ENCODE data around the gene INSRR. TPM values are rescaled to one million over a fixed set of nuclear protein-coding genes. Genes with fewer than 3 reads are reported as not detected.

INSRR gene
- total RNA-seq, 4 donors from 2014 or later = under 0.01 to 0.60 (median 0.20) TPM

DNA sequence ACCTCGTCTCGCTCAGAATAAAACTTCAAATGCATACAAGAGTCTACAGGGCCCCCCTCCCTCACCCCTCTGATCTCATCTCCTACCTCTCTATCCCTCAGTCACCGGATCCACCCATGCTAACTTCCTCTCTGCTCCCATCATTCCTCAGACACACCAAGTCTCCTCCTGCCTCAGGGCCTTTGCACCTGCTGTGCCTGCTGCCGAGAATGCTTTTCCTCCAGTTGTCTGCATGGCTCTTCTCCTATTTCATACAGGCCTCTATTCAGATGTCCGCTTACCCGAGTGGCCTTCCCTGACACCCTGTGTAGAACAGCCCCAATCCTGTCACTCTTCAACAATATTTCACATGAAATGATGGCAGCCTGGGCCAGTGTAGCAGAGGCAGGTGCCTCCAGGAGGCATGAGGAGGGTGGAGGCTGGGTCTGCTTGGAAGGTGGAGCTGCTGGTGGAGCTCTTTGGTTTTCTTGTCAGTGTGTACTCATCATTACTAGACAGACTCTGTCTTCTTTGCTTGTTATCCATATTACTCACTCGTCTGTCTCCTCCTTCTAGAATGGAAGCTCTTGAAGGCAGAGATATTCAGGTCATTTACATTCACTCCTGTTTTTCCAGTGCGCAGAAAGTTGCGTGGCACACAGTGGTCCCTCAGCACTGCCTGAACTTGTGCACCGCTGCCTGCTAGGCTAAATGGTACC lies 46.5 kb downstream of the INSRR start:
- 97% methylated on average over 10 of the region's 10 CpGs for WGBS, 2 donors
- Histone ChIP-seq H3K4me3 (no peak overlapping the region), H3K27ac (no peak overlapping the region), H3K36me3 (no peaks in the 10 kb centered on the region), H3K9me3 (no peaks in the 10 kb centered on the region), H3K4me1 (peaks cover 0 to 22% (median 15%) of the 10 kb centered on the region in 4 donors), H3K27me3 (no peaks in the 10 kb centered on the region)
- TF ChIP-seq, protein P1, sequence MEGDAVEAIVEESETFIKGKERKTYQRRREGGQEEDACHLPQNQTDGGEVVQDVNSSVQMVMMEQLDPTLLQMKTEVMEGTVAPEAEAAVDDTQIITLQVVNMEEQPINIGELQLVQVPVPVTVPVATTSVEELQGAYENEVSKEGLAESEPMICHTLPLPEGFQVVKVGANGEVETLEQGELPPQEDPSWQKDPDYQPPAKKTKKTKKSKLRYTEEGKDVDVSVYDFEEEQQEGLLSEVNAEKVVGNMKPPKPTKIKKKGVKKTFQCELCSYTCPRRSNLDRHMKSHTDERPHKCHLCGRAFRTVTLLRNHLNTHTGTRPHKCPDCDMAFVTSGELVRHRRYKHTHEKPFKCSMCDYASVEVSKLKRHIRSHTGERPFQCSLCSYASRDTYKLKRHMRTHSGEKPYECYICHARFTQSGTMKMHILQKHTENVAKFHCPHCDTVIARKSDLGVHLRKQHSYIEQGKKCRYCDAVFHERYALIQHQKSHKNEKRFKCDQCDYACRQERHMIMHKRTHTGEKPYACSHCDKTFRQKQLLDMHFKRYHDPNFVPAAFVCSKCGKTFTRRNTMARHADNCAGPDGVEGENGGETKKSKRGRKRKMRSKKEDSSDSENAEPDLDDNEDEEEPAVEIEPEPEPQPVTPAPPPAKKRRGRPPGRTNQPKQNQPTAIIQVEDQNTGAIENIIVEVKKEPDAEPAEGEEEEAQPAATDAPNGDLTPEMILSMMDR (IDR thresholded peaks at IDR 0.05) = no peak
- TF ChIP-seq EP300 (IDR thresholded peaks at IDR 0.05) (no peak), POLR2A (IDR thresholded peaks at IDR 0.05) (no peak)
- no peak for DNase-seq (ENCODE audit: low spot score in 2 of 2)

DNA sequence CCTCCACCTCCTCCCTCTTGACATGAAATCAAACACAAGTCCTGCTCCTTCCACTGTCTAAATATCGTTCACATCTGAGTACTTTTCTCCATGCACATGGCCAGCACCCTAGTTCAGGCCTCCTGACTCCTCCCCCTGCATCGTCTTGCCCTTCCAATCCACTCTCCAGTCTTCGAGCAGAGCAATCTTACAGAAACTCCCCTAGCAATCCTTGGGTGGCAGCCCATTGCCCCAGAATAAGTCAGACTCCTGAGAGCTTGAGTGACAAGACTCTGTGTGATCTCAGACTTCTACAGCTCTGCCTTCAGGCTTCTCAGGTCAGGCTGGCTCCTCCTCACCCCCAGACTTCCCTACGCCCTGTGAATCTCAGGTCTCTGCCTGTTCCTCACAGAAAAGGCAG lies 47.7 kb downstream of the INSRR start:
- no peaks in the 10 kb centered on the region for H3K27me3 ChIP-seq
- H3K36me3 ChIP-seq = no peaks in the 10 kb centered on the region
- WGBS, 2 donors = 45 to 54% methylated on average over 4 of the region's 4 CpGs
- H3K4me1 ChIP-seq = peaks cover 0 to 27% (median 14%) of the 10 kb centered on the region in 4 donors
- no peak overlapping the region for H3K27ac ChIP-seq
- TF ChIP-seq POLR2A (IDR thresholded peaks at IDR 0.05) (no peak), EP300 (IDR thresholded peaks at IDR 0.05) (no peak)
- TF ChIP-seq, protein P1 (IDR thresholded peaks at IDR 0.05) = no peak
- H3K4me3 ChIP-seq = no peak overlapping the region
- no peaks in the 10 kb centered on the region for H3K9me3 ChIP-seq
- DNase-seq (ENCODE audit: low spot score in 2 of 2) = no peak

DNA sequence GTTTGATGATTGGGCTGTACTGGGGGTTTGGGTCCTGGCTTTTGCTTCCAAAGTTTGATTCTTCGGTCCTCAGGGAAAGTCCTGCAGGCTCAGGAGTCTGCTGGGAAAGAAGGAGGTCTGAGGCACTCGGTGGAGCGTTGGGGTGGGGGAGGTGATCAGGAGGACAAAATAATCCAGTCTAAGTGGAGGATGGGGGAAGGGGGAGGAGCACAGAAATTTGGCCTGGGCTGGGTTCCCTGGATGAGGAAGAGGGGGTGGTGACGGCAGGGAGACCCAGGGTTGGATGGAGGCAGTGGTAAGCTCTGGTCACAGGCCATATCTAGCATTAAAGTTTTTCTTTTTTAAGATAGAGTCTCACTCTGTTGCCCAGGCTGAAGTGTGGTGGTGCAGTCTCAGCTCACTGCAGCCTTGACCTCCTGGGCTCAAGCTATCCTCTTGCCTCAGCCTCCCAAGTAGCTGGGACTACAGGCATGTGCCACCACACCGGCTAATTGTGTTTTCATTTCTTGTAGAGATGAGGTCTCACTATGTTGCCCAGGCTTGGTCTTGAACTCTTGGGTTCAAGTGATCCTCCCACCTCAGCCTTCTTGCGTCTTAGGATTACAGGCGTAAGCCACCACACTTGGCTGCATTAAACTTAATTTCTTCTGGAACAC lies 49.1 kb downstream of the INSRR start:
- TF ChIP-seq, protein P1 (IDR thresholded peaks at IDR 0.05) = no peak
- TF ChIP-seq POLR2A (IDR thresholded peaks at IDR 0.05) = no peak
- TF ChIP-seq EP300 (IDR thresholded peaks at IDR 0.05) = no peak
- DNase-seq (ENCODE audit: low spot score in 2 of 2) = no peak
- Histone ChIP-seq H3K4me1 (peaks cover 0 to 35% (median 15%) of the 10 kb centered on the region in 4 donors), H3K4me3 (no peak overlapping the region), H3K27me3 (no peaks in the 10 kb centered on the region), H3K36me3 (no peaks in the 10 kb centered on the region), H3K9me3 (no peaks in the 10 kb centered on the region), H3K27ac (no peak overlapping the region)
- 73 to 84% methylated on average over 7 of the region's 7 CpGs for whole genome bisulfite sequencing, 2 donors

DNA sequence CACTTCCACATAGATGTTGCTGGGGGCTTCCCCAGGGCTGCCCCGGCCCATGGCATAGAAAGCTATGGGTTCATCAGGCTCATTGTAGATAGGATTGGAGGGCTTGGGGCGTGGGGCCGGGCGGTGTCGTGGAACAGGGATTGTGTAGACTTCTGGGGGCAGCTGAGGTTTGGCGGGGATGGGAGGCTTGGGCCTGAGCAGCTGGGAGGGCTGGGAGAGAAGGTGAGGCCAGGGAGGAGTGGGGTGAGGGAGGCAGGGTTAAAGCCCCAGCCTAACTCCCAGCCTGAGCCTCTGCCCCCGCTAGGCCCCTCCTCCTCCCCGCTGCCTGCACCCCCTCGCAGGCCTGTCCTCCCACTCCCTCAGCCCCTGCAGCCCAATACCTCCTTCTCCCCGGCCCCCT lies 49.6 kb downstream of the INSRR start:
- H3K4me3 ChIP-seq = no peak overlapping the region
- H3K4me1 ChIP-seq = peaks cover 0 to 35% (median 13%) of the 10 kb centered on the region in 4 donors
- no peaks in the 10 kb centered on the region for H3K27me3 ChIP-seq
- no peak for DNase-seq (ENCODE audit: low spot score in 2 of 2)
- 82 to 83% methylated on average over 8 to 10 of the region's 10 CpGs for WGBS, 2 donors
- TF ChIP-seq POLR2A (IDR thresholded peaks at IDR 0.05) = no peak
- TF ChIP-seq, protein P1 (IDR thresholded peaks at IDR 0.05) = no peak
- no peak for TF ChIP-seq EP300 (IDR thresholded peaks at IDR 0.05)
- no peaks in the 10 kb centered on the region for H3K36me3 ChIP-seq
- no peaks in the 10 kb centered on the region for H3K9me3 ChIP-seq
- no peak overlapping the region for H3K27ac ChIP-seq
